Esophagus squamous epithelium (tissue), 5 donors: ENCODE results near the gene RETREG2. TPM values are rescaled to one million over a fixed set of nuclear protein-coding genes. Genes with fewer than 3 reads are reported as not detected.
"Not testable (repeated sequence)": the region's sequence is repeated elsewhere in the genome, so short reads cannot be mapped to it uniquely, and the experiment has no call there.

ENCODE experiments used
- DNase-seq: peaks from one replicate; lab custom pipeline; 2025; lab: John Stamatoyannopoulos, UW
- H3K27ac ChIP-seq, 4 donors: fragments of 200-600 bp; sonication (generic); one replicate each; pipeline ENCODE4 v1.5.1; 2016 to 2019; ENCODE audit warnings: mild to moderate bottlenecking in 1 of 4
- H3K27me3 ChIP-seq, 4 donors: fragments of 200-600 bp; sonication (generic); 1 replicate in 3 of 4; 2 replicates in 1 of 4; pipeline versions ENCODE4 v1.5.1 to v1.6.0; 2017 to 2021; ENCODE audit warnings: antibody characterized with exemption in 1 of 4
- H3K36me3 ChIP-seq, 3 donors: fragments of 200-600 bp; sonication (generic); one replicate each; pipeline ENCODE4 v1.5.1; 2016 to 2019
- H3K4me1 ChIP-seq, 3 donors: fragments of 200-600 bp; sonication (generic); one replicate each; pipeline ENCODE4 v1.5.1; 2017 to 2019
- H3K4me3 ChIP-seq, 4 donors: fragments of 200-600 bp; sonication (generic); 1 replicate in 3 of 4; 2 replicates in 1 of 4; pipeline ENCODE4 v1.5.1; 2016 to 2019; ENCODE audit warnings: mild to moderate bottlenecking in 2 of 4, moderate library complexity in 1 of 4
- H3K9me3 ChIP-seq, 3 donors: fragments of 200-600 bp; sonication (generic); one replicate each; pipeline ENCODE4 v1.5.1; 2016 to 2019
- CTCF ChIP-seq, 6 experiments: fragments of 450-650 bp in 4 of 6; fragments of 200-600 bp in 2 of 6; sonication (generic) in 2 of 6; IDR thresholded peaks; one replicate each; pipeline ENCODE4 v1.5.1; 2016 to 2019; ENCODE audit warnings: antibody characterized with exemption in 6 of 6, mild to moderate bottlenecking in 4 of 6, moderate library complexity in 4 of 6
- POLR2A ChIP-seq, 4 donors: fragments of 450-650 bp; IDR thresholded peaks; one replicate each; pipeline ENCODE4 v1.6.1; 2017; ENCODE audit warnings: antibody characterized with exemption in 4 of 4, mild to moderate bottlenecking in 4 of 4, moderate library complexity in 3 of 4
- WGBS, 2 donors: methylation state at CpG; one replicate each; pipeline ENCODE4 v1.1.5; 2018; 5-methylcytosine and 5-hydroxymethylcytosine counted together
- intact Hi-C: fragments of 100-400 bp; cut with DNase I; formaldehyde crosslinking; loops from one replicate; pipeline ENCODE4 v1.15.0; 2022
- total RNA-seq, 4 donors: library from RNA; depleted of rRNA; stranded (reverse); fragments of >200 nt; gene quantifications; one replicate each; pipeline ENCODE4 v1.1.0, GENCODE V29; 2016
- donor health status: DM: yes; HTN: yes; CAD: no.

The RETREG2 gene
- total RNA-seq, 4 donors from 2014 or later, result 31.0 to 58.7 (median 41.8) TPM

- Histone ChIP-seq H3K27me3 (no peaks in the 10 kb centered on the region), H3K4me3 (no peak overlapping the region), H3K4me1 (no peaks in the 10 kb centered on the region), H3K36me3 (peaks cover 9 to 41% (median 16%) of the 10 kb centered on the region in 3 donors), H3K27ac (no peak overlapping the region), H3K9me3 (no peaks in the 10 kb centered on the region)
- intact Hi-C loops, result no loop called here
- TF ChIP-seq CTCF (IDR thresholded peaks at IDR 0.05) (no peak), POLR2A (IDR thresholded peaks at IDR 0.05) (no peak)
- no peak for DNase-seq
- 83 to 84% methylated on average over 7 of the region's 7 CpGs for WGBS, 2 donors
These were observed 8.8 kb downstream of the RETREG2 start for GRCh38 chr2:219186754-219187456.

DNA sequence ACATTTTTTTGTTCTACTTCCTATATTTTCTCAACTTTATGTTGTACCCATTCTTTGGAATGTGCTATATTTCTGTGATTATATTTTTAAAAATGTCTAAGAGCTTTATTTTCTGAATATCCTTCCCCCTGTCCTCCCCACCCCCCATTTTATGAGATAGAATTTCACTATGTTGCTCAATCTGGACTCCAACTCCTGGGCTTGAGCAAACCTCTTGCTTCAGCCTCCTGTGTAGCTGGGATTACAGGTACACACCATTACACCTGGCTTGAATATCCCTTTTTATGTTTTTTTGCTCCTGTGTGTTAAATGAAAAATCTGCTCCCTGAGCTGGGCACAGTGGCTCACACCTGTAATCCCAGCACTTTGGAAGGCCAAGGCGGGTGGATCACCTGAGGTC, 19.3 kb downstream of the RETREG2 start:
- 83% methylated on average over 1 of the region's 1 CpG; no CpG with 5 or more reads in 1 of the 2 donors for WGBS, 2 donors
- DNase-seq, result no peak
- Histone ChIP-seq H3K27me3 (peaks cover 0 to 6% (median 0%) of the 10 kb centered on the region in 4 donors), H3K4me1 (no peaks in the 10 kb centered on the region), H3K9me3 (no peaks in the 10 kb centered on the region), H3K36me3 (no peaks in the 10 kb centered on the region), H3K27ac (no peak overlapping the region), H3K4me3 (no peak overlapping the region)
- TF ChIP-seq POLR2A (IDR thresholded peaks at IDR 0.05), result no peak
- no peak for TF ChIP-seq CTCF (IDR thresholded peaks at IDR 0.05)
- intact Hi-C loops, result no loop called here

GRCh38 chr2:219198974-219199373, 20.9 kb downstream of the RETREG2 start:
- no peaks in the 10 kb centered on the region for H3K4me1 ChIP-seq
- DNase-seq, result no peak
- no peak overlapping the region for H3K27ac ChIP-seq
- H3K36me3 ChIP-seq, result no peaks in the 10 kb centered on the region
- peaks cover 0 to 6% (median 0%) of the 10 kb centered on the region in 4 donors for H3K27me3 ChIP-seq
- H3K9me3 ChIP-seq, result no peaks in the 10 kb centered on the region
- no peak overlapping the region for H3K4me3 ChIP-seq
- intact Hi-C loops, result no loop called here
- WGBS, 2 donors, result 64 to 76% methylated on average over 4 to 5 of the region's 5 CpGs
- TF ChIP-seq POLR2A (IDR thresholded peaks at IDR 0.05), result no peak
- TF ChIP-seq CTCF (IDR thresholded peaks at IDR 0.05), result no peak

DNA sequence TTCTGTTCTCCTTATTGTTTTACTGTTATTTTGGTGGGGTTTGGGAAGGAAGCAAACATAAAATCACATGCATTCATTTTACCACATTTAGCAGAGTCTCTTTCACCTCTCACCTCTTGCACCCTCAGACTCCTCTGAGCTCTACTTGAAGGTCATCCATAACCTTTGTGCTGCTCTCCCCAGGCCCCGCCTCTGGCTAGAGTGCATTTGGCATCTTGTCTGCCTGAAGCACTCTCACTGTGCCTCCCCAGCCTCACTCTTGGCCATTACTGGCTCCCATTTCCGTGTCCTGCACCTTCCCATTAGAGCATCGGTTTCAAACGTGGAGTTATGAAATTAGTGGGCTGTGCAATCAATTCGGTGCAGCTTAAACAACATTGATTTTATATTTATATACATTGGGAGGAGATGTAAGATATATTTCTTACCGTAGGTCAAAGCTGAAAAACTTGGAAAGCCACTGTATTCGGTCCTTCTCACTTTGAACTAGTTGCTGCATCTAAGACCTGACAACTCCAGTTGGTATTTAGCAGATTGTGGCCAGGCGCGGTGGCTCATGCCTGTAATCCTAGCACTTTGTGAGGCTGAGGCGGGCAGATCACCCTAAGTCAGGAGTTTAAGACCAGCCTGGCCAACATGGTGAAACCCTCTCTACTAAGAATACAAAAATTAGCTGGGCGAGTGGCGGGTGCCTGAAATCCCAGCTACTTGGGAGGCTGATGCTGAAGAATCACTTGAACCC, 21.6 kb downstream of the RETREG2 start:
- no peak for DNase-seq
- TF ChIP-seq CTCF (IDR thresholded peaks at IDR 0.05) (no peak), POLR2A (IDR thresholded peaks at IDR 0.05) (no peak)
- 78% methylated on average over 11 to 12 of the region's 12 CpGs for WGBS, 2 donors
- Histone ChIP-seq H3K4me1 (no peaks in the 10 kb centered on the region), H3K9me3 (no peaks in the 10 kb centered on the region), H3K27me3 (peaks cover 0 to 6% (median 0%) of the 10 kb centered on the region in 4 donors), H3K4me3 (no peak overlapping the region), H3K36me3 (no peaks in the 10 kb centered on the region), H3K27ac (no peak overlapping the region)
- intact Hi-C loops, result no loop called here

- H3K4me3 ChIP-seq, H3K9me3 ChIP-seq, H3K27me3 ChIP-seq, H3K36me3 ChIP-seq, DNase-seq, H3K27ac ChIP-seq, intact Hi-C loops, H3K4me1 ChIP-seq: not testable (repeated sequence)
- 68 to 75% methylated on average over 17 to 18 of the region's 26 CpGs for WGBS, 2 donors
These were observed 22.6 kb downstream of the RETREG2 start for GRCh38 chr2:219200502-219201326.

- no CpG with 5 or more reads among the region's 21 CpGs for WGBS, 2 donors
These were observed 23.3 kb downstream of the RETREG2 start for GRCh38 chr2:219201331-219201730.

More at GRCh38 chr2:219201331-219201730, 23.3 kb downstream of the RETREG2 start:
- intact Hi-C loops, H3K27ac ChIP-seq, DNase-seq, H3K4me3 ChIP-seq, H3K36me3 ChIP-seq, H3K4me1 ChIP-seq, H3K9me3 ChIP-seq, H3K27me3 ChIP-seq: not testable (repeated sequence)
